ENCODE results near the gene CACNG4. TPM values are rescaled to one million over a fixed set of nuclear protein-coding genes. Genes with fewer than 3 reads are reported as not detected.

The CACNG4 gene
- total RNA-seq, 4 donors from 2014 or later = 1.7 to 12.5 (median 2.9) TPM

DNA sequence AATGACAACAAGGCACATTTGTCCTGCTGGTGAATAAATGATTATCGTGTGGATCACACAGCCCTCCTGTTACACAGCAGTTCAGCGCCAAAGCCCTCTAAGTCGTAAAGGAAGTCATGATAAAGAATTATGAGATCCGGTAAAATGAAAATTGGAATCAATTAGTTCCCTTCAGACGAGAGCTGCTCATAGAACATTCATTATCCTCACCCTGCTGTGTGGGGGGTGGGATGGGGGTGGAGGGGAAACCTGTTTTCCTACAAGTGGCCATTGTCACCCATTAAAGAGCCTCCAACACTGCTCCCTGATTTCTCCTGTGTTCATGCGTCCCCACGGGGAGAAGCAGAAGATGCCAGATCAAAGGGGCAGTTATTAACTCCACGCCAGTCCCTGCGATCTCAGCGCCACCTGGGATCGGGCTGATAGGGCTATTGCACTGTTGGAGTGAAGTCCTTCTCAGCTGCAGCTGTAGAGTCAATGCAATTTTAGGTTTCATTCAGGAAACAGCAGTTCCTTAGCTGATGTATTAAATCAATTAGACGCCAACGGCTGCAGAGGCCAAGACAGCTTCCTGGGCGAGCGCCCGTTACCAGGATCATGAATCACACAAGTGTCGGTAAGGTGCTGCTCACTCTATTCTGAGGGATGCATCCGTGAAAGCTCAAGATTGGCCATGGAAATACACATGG lies 19.2 kb upstream of the CACNG4 start:
- peaks cover 0 to 21% (median 16%) of the 10 kb centered on the region in 4 donors for H3K4me1 ChIP-seq
- DNase-seq (ENCODE audit: extremely low spot score) = no peak
- intact Hi-C loops (cut with DNase I) = no loop called here
- no peaks in the 10 kb centered on the region for H3K36me3 ChIP-seq
- 39% methylated on average over 18 of the region's 18 CpGs for WGBS
- H3K27ac ChIP-seq (replicated peaks in 1 of 4) = no peak overlapping the region
- H3K4me3 ChIP-seq = no peak overlapping the region
- peaks cover 0 to 15% (median 0%) of the 10 kb centered on the region in 4 donors for H3K27me3 ChIP-seq
- no peaks in the 10 kb centered on the region for H3K9me3 ChIP-seq
- TF ChIP-seq POLR2A (IDR thresholded peaks at IDR 0.05; ENCODE audit: low read depth) (no peak), EP300 (IDR thresholded peaks at IDR 0.05) (no peak), POLR2AphosphoS5 (IDR thresholded peaks at IDR 0.05) (no peak)
- TF ChIP-seq, protein P1, sequence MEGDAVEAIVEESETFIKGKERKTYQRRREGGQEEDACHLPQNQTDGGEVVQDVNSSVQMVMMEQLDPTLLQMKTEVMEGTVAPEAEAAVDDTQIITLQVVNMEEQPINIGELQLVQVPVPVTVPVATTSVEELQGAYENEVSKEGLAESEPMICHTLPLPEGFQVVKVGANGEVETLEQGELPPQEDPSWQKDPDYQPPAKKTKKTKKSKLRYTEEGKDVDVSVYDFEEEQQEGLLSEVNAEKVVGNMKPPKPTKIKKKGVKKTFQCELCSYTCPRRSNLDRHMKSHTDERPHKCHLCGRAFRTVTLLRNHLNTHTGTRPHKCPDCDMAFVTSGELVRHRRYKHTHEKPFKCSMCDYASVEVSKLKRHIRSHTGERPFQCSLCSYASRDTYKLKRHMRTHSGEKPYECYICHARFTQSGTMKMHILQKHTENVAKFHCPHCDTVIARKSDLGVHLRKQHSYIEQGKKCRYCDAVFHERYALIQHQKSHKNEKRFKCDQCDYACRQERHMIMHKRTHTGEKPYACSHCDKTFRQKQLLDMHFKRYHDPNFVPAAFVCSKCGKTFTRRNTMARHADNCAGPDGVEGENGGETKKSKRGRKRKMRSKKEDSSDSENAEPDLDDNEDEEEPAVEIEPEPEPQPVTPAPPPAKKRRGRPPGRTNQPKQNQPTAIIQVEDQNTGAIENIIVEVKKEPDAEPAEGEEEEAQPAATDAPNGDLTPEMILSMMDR (IDR thresholded peaks at IDR 0.05) = no peak

DNA sequence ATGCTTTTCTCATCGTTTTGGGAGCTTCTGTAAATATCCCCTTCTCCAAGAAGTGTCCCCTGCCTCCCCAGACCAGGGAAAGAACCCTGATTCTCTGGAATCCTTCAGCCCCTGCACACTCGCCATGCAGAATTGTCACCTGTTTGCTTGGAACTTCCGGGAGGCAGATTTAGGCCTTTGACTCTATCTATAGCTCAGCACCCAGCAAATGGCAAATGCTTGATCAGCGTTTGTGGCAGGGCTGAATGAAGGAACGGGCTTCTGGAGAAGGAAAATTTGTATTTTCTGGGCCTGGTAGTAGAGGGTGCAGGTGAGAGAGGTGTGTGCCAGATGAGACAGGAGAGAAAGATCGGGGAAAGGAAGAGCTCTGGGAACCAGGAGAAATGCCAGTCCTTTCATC lies 18.3 kb upstream of the CACNG4 start:
- Histone ChIP-seq H3K27me3 (peaks cover 0 to 15% (median 0%) of the 10 kb centered on the region in 4 donors), H3K27ac (replicated peaks in 1 of 4) (no peak overlapping the region), H3K4me1 (peaks cover 0 to 25% (median 18%) of the 10 kb centered on the region in 4 donors), H3K36me3 (no peaks in the 10 kb centered on the region), H3K4me3 (no peak overlapping the region), H3K9me3 (no peaks in the 10 kb centered on the region)
- intact Hi-C loops (cut with DNase I) = no loop called here
- 87% methylated on average over 6 of the region's 6 CpGs for WGBS
- no peak for DNase-seq (ENCODE audit: extremely low spot score)
- TF ChIP-seq EP300 (IDR thresholded peaks at IDR 0.05) (no peak), POLR2AphosphoS5 (IDR thresholded peaks at IDR 0.05) (no peak), POLR2A (IDR thresholded peaks at IDR 0.05; ENCODE audit: low read depth) (no peak)
- TF ChIP-seq, protein P1 (IDR thresholded peaks at IDR 0.05) = no peak

DNA sequence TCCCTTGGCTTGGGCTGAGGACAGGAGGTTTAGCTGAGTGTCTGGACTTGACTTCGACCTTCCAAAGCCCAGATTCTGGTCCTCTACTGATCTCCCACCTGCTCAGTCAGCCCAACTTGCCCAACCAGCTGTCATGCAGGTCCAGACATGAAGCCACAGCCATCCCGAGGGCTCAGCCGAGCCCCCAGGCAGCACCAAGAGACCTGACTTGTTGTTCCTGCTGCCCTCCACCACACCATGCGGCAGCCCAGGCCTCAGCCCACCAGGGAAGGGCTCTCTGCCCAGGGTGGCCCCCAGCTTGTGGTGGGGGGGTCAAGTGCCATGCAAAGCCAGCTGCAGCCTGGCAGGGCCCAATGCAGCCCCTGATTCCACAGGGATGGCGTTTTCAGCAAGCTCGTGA lies 17.2 kb upstream of the CACNG4 start:
- 93% methylated on average over 6 of the region's 6 CpGs for WGBS

DNA sequence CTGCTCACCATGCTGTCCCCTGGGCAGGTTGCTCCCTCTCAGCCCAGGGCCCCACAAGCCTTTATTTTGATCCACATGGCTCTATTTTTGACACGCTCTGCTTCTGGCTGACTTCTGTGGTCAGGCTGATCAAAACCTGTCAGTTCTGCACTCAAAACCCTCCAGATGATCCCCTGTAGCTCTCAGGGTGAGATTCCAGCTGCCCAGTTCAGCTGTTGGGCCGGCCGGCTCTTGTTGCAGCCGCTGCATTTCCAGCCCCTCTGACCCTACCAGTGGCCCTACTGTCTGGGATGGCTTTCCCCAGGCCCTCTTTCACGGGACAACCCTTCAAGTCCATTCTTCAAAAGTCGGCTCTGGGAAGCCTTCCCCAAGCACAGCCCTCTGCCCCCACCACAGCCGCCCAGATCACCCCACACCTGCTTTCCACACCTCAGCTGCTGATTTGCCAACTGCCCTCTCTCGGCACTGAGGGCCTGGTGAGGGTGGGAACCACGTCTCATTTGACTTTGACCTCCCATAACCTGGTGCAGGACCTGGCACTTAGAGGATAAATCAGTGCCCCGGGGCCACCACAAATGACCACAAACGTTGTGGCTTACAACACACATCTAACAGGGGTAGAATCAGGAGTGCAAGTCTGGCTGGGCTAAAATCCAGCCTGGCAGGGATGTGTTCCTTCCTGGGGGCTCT lies 16.3 kb upstream of the CACNG4 start:
- Histone ChIP-seq H3K27ac (replicated peaks in 1 of 4) (no peak overlapping the region), H3K4me3 (no peak overlapping the region), H3K4me1 (peaks cover 0 to 44% (median 36%) of the 10 kb centered on the region in 4 donors), H3K9me3 (no peaks in the 10 kb centered on the region), H3K36me3 (no peaks in the 10 kb centered on the region), H3K27me3 (peaks cover 0 to 15% (median 0%) of the 10 kb centered on the region in 4 donors)
- TF ChIP-seq POLR2AphosphoS5 (IDR thresholded peaks at IDR 0.05) (no peak), POLR2A (IDR thresholded peaks at IDR 0.05; ENCODE audit: low read depth) (no peak), EP300 (IDR thresholded peaks at IDR 0.05) (no peak)
- TF ChIP-seq, protein P1 (IDR thresholded peaks at IDR 0.05) = no peak
- whole genome bisulfite sequencing = 86% methylated on average over 11 of the region's 11 CpGs
- intact Hi-C loops (cut with DNase I) = no loop called here
- no peak for DNase-seq (ENCODE audit: extremely low spot score)

More for the DNA sequence above, 17.2 kb upstream of the CACNG4 start:
- Histone ChIP-seq H3K9me3 (no peaks in the 10 kb centered on the region), H3K4me3 (no peak overlapping the region), H3K27me3 (peaks cover 0 to 15% (median 0%) of the 10 kb centered on the region in 4 donors), H3K36me3 (no peaks in the 10 kb centered on the region), H3K27ac (replicated peaks in 1 of 4) (no peak overlapping the region), H3K4me1 (peaks cover 0 to 35% (median 27%) of the 10 kb centered on the region in 4 donors)
- no peak for DNase-seq (ENCODE audit: extremely low spot score)
- intact Hi-C loops (cut with DNase I) = no loop called here
- TF ChIP-seq POLR2AphosphoS5 (IDR thresholded peaks at IDR 0.05) (no peak), POLR2A (IDR thresholded peaks at IDR 0.05; ENCODE audit: low read depth) (no peak), EP300 (IDR thresholded peaks at IDR 0.05) (no peak)
- TF ChIP-seq, protein P1 (IDR thresholded peaks at IDR 0.05) = no peak

All from esophagus muscularis mucosa (tissue), 4 donors.